Measurements from ENCODE around the gene CCDC121.
A peak's percentile ranks its signal among the peaks of the same experiment; 100 is the strongest.

The CCDC121 gene

GRCh38 chr2:27628767-27629709 lies at the start of gene CCDC121, which contains the start of gene GPN1:
Gene CCDC121, minus strand, starts transcription at chr2:27629012. Its CDS starts 1,213 bp downstream, at chr2:27627799.
Gene GPN1, plus strand, starts transcription at chr2:27629050. Its CDS starts 9 bp downstream, at chr2:27629059.
- DNase-seq: peak; percentile 72 to 86

GRCh38 chr2:27672723-27673486 lies 44.1 kb upstream of the CCDC121 start:
- no peak for DNase-seq

DNA sequence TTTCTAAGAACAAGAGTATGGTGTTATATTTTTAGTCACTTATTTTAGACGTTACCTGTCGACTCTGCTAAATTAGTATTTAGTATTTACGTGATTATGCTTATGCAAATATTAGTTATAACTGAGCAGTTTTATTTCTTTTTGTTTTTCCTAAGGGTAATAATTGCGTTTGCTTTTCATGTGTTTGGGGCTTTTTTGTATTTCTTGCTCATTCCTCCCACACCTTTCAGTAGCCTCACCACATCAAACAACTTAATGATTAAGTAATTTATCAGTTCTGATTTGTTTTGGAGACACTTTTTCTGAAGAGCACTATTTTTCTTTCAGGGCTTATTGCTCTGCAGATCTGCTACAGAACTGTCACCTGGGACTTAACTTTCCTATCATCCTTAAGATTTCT lies 42.4 kb upstream of the CCDC121 start:
- no peak for DNase-seq

GRCh38 chr2:27667446-27667845 lies 38.6 kb upstream of the CCDC121 start:
- no peak for DNase-seq

DNA sequence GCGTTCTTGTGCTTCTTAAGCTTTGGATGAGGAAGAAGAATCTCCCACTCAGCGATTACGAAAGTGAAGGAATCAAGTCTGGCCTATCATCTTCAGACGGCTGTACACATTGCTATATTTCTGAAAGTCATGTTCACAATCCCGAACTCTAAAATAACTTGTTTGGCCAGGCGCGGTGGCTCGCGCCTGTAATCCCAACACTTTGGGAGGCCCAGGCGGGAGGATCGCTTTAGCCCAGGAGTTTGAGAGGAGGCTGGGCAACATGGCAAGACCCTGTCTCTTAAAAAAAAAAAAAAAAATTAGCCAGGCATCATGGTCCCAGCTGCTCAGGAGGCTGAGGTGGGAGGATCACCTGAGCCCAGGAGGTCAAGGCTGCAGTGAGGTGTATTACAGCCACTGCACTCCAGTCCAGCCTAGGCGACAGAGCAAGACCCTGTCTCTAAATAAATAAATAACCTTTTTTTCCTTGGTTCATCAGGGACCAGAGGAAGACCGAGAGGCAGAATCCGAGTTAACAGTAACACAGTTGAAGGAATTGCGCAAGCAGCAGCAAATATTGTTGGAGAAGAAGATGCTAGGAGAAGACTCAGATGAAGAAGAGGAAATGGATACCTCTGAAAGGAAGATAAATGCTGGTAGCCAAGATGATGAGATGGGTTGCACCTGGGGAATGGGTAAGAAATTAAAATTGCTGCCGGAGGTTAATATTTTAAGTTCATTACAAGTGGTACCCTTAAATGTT lies 36.0 kb upstream of the CCDC121 start:
- no peak for DNase-seq

DNA sequence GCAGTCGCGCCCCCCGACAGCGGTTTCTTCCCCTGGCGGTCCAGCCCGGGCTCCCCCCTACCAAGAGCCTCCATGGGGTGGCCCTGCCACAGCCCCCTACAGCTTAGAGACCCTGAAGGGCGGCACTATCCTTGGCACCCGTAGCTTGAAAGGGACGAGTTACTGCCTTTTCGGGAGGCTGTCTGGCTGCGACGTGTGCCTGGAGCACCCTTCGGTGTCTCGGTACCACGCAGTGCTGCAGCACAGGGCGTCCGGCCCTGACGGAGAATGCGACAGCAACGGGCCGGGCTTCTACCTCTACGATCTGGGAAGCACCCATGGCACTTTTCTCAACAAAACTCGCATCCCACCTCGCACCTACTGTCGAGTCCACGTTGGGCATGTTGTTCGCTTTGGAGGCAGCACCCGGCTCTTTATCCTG lies 35.4 kb upstream of the CCDC121 start:
- DNase-seq: no peak

- peak; percentile 73 to 86 for DNase-seq
These were observed 34.7 kb upstream of the CCDC121 start, which contains the start of the genes SLC4A1AP and SUPT7L for GRCh38 chr2:27663285-27664153. Gene SLC4A1AP, plus strand, starts transcription at chr2:27663889. Its CDS starts 26 bp downstream, at chr2:27663915. Gene SUPT7L, minus strand, starts transcription at chr2:27663614. Its CDS starts 1,422 bp downstream, at chr2:27662192.

- no peak for DNase-seq
These were observed 32.6 kb upstream of the CCDC121 start for GRCh38 chr2:27661371-27661770.

GRCh38 chr2:27655155-27655951 lies 26.5 kb upstream of the CCDC121 start:
- DNase-seq: no peak

DNA sequence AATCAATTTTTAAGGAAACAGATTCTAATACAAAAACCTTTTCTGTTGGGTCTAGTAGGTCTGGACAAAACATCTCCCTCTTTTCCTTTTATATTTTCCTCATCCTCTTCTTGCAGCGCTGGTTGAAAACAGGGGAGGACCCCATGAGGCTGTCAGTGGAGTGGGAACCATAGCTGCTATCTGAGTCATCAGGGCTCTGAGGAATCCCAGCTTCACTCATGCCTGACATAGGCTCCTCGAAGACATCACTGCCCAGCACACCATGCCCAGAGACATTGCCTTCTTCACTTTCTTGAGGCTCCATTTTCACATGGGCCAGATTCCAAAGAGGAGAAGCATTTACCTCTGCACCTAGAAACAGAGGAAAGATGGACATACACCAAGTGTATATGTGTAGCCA lies 24.6 kb upstream of the CCDC121 start:
- DNase-seq: no peak

DNA sequence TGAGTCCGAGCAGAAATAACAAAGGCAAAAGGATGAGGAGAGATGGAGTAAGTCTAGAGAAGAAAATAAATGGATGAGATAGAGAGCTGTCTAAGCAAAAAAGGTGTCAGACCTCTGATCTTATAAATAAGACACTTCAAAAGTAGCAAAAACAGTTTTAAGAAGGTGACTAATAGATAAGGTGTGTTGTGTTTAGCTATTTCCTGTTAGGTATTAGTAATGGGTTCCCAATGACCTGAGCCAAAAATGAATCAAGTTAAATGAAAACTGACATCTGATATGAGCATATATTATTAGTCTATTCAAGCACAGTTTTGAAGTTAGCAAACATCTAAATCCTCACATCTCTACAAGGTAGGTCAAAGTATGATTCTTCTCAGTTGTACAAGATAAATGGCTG lies 24.0 kb upstream of the CCDC121 start:
- no peak for DNase-seq

GRCh38 chr2:27652341-27652740 lies 23.5 kb upstream of the CCDC121 start:
- no peak for DNase-seq

DNA sequence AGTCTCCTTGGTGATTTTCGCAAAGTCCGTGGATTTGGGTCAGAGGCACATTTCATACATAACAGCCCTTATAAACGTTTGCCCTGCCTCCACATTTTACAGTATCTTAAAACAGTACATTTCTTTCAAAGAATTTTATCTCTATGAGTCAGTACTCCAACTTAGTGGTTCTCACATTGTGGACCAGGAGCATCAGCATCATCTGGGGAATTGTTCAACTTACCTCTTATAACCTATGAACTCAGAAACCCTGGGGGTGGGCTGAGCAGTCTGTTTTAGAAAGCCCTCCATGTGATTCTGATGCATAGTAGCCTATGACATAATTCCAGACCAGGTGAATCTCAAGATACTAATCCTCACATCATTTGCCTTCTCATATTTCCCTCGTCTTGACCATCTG lies 22.2 kb upstream of the CCDC121 start:
- DNase-seq: no peak

DNA sequence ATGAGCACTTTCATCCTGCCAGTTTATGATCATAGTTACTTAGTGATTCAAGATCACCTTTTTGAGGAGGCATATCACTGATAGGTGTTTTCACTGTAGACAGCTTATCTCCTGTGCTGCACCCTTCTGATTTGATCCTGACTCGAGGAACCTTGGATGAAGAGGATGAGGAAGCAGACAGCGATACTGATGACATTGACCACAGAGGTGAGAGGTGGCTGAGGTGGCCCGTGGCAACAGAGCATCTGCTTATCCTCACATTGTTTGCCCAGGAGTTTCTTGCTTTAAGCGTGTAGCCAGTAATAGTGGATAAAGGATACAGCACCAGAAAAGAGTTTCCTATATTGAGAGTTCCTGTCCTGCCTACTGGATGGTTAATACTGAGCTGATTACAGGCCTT lies 18.9 kb upstream of the CCDC121 start:
- DNase-seq: no peak

DNA sequence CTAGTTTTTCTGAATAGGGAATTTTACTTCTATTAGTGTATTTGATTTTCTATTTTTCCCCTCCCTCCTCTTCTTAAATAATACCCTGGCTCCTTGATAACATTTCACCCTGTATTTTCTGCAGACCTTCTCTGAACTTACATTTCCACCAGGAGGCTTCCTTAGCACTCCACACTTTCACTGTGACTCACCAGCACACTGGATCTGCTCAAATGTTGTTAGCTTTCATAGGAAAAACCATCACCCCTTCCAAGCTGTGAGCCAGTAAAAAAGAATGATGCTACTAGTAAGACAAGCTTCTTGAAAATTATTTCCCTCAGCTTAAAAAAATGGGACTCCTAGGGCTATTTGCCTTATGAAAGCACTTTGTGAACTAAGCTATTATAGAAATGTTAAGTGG lies 18.5 kb upstream of the CCDC121 start:
- DNase-seq: no peak

GRCh38 chr2:27645197-27645596 lies 16.4 kb upstream of the CCDC121 start:
- DNase-seq: no peak

GRCh38 chr2:27640722-27641245 lies 12.0 kb upstream of the CCDC121 start:
- DNase-seq: no peak

DNA sequence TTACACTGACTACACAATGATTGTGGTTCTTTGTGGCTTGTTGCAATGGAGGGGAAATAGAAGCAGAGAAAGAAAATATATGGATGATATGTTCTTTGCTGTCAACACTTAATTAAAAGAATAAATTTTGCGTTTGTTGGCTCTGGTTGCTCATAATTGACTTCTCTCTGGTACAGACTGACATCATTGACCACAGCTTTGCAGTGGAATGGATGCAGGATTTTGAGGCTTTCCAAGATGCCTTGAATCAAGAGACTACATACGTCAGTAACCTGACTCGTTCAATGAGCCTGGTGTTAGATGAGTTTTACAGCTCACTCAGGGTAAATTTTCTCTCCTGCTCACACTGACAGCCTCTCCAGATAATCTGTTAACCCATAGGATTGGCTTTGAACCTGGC lies 9.9 kb upstream of the CCDC121 start:
- DNase-seq: no peak

DNA sequence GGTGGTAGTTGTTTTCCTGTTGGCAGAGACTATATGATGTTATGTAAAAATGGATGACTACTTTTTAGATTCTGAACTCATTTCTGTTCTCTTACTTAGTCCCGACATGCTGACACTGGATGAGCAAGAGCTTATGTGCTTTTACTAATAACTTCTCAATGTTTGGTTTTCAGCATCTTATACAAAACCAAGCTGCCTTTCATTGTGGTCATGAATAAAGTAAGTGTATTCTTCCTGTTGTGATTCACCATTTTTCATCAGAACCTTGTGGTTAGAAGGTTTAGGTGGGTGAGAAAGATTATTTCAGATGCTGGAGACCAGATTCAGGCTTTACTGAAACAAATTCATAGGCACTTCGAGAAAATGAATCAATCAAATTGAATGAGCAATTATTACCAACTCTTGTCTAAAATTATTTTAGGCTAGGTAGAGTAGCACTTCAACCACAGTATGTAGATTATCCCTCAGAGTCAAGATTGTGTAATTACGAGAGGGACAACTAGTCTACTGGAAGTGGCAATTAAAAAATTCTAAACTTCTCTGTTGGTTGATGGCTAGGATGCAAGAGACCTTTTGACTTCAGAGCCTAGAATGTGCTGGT lies 9.3 kb upstream of the CCDC121 start:
- DNase-seq: no peak

- DNase-seq: no peak
These were observed 8.0 kb upstream of the CCDC121 start for GRCh38 chr2:27636766-27637165.
